HUDEP-2 (cell line): ENCODE results near the gene TRABD2B.

Experiments used
- DNase-seq, 76 experiments: peaks; one replicate each; lab custom pipeline; 2025; ENCODE audit not compliant: unreplicated experiment in 76 of 76; lab: John Stamatoyannopoulos, UW

TRABD2B gene

DNA sequence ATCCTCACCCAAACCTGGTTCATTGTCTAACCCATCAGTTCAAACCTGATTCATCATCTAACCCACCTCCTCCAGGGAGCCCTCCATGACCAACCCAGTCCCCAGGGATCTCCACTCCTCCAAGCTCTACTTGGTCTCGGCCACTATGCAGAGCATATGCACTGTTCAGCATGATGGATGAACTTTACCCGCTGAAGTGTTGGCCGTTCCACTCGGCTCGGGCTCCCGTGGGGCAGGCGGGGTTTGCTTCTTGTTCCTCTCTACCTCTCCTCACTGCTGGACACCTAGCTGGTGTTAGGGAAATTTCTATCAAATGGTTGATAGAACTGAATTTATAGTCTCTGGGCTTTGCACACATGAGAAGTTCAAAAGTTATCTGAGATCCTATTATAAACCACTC lies 111.0 kb downstream of the TRABD2B start:
- no peak for DNase-seq

DNA sequence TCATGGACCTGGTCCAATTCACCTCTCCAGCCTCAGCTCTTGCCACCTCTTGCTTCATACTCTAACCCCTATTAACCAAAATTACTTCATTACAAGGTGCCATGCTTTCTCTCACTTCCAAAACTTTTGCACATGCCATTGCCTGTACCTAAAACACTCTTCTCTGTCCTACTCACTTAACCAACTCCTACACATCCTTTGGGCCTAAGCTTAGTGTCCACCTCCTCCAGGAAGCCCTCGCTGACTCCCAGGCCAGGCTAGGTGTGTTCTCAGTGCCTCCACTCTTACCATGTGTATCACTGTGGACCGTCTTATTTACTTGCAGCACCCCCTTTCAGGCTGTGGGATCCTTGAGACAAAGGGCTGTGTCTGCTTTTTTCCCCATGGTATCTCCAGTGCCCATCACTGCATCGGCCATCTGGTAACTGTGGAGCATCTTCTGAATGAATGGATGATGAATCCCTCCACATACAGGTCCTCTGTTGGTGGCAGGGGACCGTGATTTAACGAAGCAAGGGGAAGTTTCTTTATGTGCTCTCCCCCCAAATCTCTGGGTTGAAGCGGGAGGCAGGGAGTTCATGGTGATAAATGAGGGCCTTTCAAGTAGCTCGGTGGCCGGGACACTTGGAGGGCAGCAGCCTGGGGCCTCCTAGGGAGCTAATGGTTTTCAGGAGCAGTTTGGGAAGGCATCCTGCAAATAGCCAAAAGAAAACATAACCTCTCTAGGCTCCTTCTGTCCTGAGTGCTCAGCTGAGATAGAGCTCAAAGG lies 111.9 kb downstream of the TRABD2B start:
- no peak for DNase-seq

DNA sequence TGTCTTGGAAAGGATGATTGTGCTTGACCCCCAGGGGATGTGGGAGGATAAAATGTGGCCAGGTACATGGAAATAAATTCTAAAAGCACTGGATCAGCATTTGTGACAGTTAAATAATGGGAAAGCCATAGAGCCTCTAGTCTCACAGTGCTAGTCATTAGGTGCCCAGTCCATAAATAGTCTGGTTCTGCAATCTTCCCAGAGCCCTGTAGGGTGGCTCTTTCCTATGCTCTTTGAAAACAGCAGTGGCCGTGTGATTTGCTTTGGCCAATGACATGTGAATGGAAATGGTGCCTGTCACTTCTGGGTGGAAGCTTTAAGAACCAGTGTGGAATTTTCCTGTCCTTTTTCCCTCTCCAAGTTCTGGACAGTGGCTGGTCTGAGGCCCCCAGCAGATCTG lies 113.2 kb downstream of the TRABD2B start:
- no peak for DNase-seq

DNA sequence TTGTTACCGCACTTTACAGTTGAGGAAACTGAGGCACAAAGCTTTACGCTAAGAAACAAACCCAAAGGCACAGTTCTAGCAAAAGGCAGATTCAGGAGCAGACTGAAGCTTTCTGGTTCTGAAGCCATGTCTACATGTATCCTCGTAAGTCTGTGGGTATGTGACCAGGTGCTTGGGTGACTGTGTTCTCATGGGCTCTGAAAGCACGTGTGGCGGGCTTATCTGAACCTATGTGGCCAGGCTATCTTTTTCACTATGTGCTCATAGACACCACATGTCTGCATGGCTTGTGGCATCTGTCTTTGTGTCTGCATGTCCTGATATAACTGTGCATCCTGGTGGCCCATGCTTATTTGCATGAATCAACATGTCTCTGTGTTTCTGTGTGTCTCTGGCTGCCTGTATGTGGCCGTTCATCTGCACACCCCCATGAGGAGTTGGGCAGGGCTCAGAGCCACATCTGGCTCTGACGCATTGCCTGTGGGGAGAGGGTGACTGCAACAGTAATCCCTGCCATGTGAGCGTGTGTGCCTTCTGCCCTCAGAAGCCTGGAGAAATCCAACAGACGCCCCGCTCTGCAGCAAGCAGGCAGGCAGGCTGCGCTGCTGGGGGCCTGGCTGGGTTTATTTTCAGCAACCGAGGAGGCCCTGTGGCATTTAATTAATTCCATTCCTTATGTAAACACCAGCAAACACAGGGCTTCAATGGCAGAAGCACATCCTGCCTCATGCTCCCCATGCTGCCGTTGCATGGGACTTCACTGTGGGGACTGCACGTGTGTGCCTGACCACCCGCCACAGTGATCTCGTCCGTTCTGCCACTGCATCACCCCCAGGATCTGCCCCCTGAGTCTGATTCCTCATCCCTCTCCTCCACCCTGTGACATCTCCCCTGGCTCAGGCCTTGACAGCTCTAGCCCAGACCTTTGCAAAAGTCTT lies 115.4 kb downstream of the TRABD2B start:
- no peak for DNase-seq

DNA sequence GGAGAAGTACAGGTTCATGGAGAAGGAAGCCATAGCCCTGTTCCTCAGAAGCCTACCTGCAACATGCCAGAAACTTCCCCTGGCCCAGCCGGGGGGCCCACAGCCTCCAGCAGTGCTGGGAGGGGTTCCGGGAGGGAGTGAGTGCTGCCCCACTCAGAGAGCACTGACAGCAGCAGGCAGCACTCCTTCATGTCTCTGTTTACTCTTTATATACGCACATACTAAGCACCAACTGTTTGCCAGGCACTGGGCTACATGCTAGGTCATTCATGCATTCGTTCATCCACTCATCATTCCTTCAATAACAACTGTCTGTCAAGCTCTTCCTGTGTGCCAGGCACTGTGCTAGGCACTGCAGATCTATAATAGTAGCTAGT lies 120.6 kb downstream of the TRABD2B start:
- no peak for DNase-seq

DNA sequence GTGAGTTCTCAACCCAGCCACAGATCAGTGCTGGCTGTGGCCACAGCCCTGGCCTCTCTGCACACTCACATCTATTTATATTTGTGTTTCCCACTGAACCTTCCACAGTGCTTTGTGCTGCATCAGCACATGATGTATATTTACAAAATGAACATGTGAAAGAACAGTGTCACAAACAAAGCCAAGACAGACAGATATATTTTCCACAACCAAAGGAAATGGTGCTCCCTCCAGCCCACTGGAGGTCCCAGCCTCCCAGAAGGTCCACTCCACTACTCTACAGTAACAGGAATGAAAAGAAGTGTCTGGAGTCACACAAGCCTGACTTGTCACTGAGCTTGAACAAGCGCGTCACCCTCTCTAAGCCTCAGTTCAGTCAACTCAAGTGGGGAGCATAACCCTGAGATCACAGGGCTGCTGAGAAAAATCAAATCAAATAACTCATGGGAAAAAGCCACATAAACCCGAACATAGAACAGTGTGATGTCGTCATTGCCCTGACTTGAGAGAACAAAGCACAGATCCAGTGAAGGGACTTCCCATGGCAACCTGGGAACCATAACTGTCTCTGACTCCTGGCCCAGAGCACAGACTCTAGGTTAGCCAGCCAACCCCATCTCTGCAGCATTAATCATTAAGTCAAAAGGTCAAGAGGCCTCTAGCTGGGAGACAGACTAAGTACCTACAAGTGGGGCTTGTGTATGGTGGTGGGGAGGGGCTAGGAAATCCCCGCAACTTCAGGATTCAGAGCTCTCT lies 121.2 kb downstream of the TRABD2B start:
- no peak for DNase-seq

DNA sequence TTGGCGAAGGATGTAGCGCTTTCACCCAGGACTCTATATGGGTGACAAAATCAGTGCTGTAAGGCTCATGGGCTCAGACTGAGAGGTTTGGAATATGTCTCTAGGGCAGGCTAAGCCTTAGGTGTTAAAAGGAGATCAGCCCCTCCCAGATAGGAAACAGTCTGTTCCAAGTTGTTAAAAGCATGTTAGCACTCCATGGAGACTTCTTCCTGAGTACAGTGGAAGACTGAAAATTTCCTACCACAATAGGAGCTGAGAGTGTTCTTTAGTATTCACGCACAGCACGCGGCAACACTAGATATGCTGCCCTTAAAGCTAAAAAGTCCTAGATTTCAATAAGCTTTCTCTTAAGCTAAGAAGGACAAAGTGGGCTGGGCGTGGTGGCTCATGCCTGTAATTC lies 122.1 kb downstream of the TRABD2B start:
- no peak for DNase-seq

DNA sequence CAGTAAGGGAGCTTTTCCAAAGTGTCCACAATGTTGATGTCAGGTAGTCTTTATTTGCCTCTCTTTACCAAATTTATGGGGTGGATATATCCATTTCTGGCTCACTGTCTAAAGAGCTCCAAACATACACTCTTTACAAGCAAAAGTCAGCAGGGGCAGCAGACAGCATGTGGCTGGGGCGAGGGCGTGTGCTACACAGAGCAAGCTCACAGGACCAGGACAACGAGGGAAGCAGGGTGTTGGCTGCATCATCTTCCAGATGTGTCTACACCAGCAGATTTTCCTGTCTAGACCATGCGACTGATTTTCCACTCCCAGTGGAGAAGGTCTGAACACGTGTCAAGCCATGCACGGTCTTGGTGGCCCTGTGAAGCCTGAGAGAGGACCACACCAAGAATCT lies 123.8 kb downstream of the TRABD2B start:
- DNase-seq: no peak

DNA sequence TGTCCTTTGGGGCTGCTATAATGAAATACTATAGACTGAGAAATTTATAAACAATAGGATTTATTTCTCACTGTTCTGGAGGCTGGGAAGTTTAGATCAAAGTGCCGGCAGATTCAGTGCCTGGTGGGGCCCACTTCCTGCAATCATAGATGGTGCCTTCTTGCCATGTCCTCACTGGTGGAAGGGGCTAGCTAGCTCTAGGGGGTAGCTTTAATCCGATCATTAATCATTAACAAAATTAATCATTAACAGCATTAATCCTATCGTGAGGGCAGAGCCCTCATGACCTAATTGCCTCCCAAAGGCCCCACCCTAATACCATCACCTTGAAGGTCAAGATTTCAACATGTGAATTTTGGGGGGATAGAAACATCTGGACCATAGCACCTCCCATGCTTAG lies 124.3 kb downstream of the TRABD2B start:
- DNase-seq: no peak

DNA sequence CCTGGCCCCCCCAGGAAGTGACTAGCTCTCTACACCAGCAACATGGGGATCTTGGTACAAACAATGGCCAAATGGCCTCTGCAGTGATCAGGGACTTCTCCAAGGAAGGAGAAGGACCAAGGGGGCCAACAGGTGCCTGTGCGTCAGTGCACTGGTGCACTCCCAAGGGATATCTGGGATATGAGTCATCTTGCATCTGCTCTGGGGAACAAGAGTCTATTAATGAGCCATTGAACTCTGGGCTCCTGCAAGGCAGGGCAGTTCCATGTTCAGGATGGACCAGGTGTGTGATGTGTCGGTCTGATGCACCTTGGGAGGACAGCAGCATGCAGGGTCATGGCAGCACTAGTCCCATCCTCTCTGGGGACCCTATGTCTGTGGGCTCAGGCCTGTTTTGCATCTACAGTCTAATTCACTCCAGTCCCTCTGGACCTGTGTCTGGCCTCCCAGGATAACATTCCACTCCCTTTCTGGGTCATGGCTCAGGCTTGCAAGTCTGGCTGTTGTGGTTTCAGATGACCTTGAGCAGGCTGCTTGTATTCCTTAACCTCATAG lies 125.3 kb downstream of the TRABD2B start:
- DNase-seq: no peak

DNA sequence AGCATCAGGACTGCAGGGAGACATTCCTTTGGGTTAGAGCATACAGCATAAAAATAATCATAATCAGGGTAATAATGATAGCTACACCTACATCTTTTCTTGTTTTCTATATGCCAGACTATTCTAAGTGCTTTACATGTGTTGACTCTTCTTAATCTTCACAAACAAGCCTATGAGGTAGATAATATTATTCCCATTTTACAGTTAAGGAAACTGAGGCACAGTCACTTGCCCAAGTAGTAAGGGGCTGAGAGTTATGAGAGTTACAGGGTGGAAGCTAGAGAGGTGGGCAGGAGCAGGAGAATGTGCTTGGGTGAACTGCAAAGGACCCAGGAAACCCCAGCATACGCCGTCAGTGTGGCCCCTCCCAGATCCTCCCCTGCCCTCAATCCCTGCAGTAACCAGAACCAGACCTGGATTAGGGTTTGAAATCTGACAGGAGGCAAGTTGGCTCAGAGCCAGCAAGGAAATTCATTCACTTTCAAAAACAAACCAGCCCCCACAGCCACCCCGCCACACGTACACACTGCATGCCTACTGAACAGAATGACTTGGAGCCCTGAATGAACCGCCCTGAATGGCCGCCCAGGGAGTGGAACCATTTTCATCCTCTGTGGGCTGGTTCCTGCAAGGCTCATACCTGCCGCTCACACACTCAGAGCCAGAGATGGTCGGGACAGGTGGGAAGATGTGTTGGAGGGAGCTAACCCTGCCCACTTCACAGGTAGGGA lies 126.1 kb downstream of the TRABD2B start:
- no peak for DNase-seq

DNA sequence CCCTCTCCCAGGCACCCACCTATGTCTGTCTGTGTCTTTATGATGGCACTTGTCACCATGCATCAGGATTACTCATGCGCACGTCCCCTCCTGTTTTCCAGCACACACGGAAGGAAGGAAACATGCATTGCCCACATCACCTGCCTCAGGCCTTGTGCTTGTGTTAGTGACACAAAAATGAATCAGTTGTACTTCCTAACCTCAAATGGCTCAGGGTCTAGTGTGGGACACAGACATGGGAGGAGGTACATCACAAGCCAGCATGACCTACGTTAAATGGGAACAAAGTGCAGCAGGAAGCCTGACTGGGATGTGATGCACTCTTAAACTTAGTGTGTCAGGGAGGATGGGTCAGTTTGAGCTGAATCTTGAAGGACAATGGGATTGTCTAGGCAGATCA lies 126.7 kb downstream of the TRABD2B start:
- DNase-seq: no peak

DNA sequence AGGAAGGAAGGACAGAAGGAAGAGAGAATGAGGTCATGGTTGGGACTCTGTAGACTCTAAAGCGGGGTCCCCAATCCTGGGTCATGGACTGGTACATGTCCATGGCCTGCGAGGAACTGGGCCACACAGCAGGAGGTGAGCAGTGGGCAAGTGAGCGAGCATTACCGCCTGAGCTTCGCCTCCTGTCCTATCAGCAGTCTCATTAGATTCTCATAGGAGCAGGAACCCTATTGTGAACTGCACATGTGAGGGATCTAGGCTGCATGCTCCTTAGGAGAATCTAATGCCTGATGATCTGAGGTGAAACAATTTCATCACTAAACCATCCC lies 128.9 kb downstream of the TRABD2B start:
- DNase-seq: no peak

DNA sequence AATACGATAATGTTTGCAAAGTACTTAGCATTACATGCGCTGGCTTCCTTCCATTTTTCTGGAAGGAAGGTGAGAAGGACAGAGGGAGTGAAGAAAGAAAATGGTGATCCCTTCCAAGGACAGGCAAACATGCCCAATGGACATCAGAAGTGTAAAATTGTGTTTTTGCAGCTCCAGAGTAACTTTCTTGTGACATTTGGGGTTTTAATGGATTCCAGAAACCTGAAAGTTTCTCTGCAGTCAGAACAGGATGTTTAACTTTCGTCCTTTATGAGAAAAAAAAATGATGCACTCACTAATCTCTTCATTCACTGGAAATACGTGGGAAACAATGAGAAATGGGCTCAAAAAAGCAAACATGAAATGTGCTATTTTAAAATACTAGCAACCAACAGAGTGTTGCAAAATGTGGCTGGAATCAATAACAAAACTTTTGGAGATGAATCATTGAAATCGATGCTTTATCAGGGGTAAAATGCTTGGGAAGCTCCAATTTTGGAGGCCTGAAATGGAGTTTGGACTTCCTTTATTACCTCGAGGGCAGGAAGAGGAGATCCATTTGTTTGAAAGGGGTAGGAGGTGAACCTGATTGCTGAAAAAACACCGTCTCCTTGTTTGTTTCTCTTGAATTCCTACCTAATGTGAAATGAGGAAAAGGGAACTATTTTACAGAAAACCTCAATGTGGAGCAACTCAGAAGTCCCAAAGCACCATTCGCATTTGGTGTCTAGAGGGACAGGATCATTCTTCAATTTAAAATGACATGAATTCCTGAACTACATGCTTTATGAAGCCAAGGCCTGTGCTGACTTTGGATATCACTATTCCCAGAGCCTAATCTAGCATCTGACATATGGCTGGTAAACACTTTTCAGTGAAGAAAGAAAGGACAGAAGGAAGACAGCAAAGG lies 129.5 kb downstream of the TRABD2B start:
- no peak for DNase-seq

DNA sequence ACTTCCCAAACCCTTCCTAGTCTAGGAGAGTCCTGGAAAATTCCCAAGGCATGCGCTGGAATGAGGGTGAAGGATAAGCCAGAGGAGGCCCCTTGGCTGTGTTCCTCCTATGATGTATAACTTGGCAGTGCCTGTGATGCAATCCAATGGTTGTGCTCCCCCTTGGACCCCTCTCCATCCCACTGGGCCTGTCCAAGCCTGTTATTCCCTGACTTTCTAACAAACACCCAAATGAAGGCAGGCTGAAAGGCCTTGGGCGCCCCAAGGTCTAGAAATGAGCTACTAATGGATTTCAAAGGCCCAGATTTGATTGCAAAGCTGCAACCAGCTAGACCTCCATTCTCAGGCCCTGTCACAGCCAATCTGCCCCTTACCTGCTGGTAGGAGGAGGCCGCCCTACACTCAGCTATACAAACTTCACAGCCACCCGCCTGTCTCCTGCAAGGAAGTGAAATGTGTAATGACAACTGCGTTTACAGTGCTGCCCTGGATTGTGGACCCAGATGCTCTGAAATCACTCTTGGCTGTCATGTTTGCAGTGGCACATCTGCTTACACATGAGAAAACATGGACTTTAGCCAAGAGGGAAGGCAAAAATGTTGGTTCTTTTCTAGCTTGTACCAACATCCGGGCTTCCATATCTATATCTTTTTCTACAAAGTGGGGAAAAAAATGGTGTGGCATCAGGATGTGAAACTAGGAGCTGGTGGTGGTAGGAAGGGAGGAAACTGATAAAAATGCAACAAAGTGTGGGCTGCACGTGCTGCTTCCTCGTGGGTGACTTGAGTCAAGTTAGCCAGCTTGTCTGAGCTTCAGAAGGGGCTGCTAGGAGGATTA lies 130.4 kb downstream of the TRABD2B start:
- DNase-seq: no peak

DNA sequence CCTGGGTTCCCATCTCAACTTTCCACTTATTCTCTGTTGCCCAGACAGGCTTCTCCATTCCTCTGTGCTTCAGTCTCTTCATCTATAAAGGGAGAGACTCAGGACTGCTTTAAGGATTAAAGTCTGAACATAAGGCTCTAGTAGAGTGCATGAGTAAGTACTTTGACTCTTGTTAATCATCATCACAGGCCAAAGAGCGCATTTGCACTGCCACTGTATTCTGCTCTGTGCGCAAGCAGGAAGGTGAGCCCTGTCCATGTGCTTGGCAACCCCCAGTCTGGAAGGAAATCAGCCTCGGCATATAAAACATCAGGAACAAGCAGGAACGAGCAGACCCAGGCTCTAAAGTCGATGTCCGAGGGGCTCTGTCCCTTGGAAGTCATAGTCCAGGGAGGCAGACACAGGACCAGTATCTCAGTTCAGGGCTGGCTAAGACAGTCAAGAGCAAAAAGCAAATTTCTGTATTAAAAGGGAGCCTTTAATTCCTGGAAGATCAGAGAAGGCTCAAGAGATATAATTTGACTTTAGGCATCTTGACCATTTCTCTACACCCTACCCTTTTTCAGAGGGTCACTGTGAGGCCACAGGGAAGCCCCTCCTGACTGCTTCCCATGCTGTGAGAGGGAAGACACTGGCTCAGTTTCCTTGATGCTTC lies 131.2 kb downstream of the TRABD2B start:
- DNase-seq: no peak

DNA sequence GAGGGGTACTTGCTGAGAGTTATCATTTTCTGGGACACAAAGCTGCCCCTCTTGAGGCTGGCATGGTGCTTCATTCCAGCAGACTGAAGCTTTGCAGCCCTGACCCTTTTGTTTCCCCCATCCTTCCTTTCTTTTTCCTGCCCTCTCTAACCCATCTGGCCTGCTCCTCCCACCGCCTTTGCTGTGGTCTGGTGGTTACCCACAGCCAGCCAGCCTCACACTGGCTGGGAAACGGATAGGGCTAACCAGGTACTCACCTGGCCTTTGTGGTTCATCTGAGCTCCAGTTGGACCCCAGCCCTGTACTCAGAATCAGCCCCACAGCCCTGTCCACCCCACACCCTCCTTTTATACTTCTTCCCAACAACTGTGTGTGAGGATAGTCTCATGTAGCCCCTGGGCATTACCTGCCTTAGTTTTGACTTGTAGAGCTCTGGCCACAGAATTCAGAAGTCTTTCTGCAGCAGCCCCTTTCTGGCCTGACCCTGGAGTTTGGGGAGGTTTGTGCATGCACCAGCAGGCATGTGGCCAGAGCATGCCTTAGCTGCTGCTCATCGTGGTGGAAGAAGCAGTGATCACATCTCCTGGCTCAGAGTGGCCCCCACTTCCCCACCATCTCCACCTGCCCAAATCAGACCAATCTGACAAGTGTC lies 138.0 kb downstream of the TRABD2B start:
- DNase-seq: no peak

DNA sequence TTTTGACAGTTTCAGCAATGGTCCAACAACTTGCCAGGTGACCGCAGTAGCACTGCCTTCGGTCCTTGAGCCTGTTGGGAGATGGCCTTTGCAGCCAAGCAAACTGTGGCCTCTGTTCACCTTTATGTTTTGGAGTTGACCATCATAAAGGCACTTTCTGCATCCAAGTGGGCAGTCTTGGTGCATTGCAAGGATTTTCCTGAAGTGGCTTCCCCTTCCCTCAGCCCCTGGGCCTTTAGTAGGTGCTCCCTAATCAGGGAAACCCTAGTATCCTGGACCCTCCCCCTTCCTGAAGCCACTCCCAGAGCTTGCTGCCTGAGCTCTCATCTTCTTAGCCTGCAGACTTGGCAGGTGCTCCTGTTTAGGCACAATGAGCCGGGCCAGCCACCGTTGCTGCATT lies 140.2 kb downstream of the TRABD2B start:
- no peak for DNase-seq
